Testis (tissue), 3 donors: Measurements from ENCODE around the gene PTCH2. TPM values are rescaled to one million over a fixed set of nuclear protein-coding genes. Genes with fewer than 3 reads are reported as not detected.
"Not testable (repeated sequence)": the region's sequence is repeated elsewhere in the genome, so short reads cannot be mapped to it uniquely, and the experiment has no call there.

ENCODE experiments used
- DNase-seq: peaks from one replicate; pipeline ENCODE4 v3.0.0-alpha.2; 2019
- H3K27ac ChIP-seq, 2 donors: fragments of 200-600 bp; sonication (generic); one replicate each; pipeline ENCODE4 v1.5.1; 2019
- H3K27me3 ChIP-seq: fragments of 200-600 bp; sonication (generic); one replicate; pipeline ENCODE4 v1.5.1; 2019
- H3K36me3 ChIP-seq: fragments of 200-600 bp; sonication (generic); one replicate; pipeline ENCODE4 v1.5.1; 2017; ENCODE audit warnings: low read depth; ENCODE audit errors: missing control alignments
- H3K4me1 ChIP-seq: fragments of 200-600 bp; sonication (generic); one replicate; pipeline ENCODE4 v1.5.1; 2019
- H3K4me3 ChIP-seq, 2 donors: fragments of 200-600 bp; sonication (generic); one replicate each; pipeline ENCODE4 v1.5.1; 2017 to 2019
- H3K9me3 ChIP-seq: fragments of 200-600 bp; sonication (generic); one replicate; pipeline ENCODE4 v1.5.1; 2017
- POLR2A ChIP-seq: fragments of 450-650 bp; IDR thresholded peaks from one replicate; pipeline ENCODE4 v1.6.1; 2017; ENCODE audit warnings: antibody characterized with exemption, mild to moderate bottlenecking, moderate library complexity
- WGBS, 2 donors: methylation state at CpG; one replicate each; pipeline ENCODE4 v1.1.5; 2018; 5-methylcytosine and 5-hydroxymethylcytosine counted together
- intact Hi-C: fragments of 100-400 bp; cut with DNase I; formaldehyde crosslinking; loops from one replicate; pipeline ENCODE4 v1.15.1; 2023; ENCODE audit warnings: low total_unique reads
- polyA plus RNA-seq: library from polyadenylated mRNA; stranded (reverse); fragments of 350-450 nt; fragmentation: Illumina TruSeq; extraction: RNeasy Lipid Tissue Mini Kit (QIAGEN cat#74804); gene quantifications from one replicate; pipeline ENCODE4 v1.2.3, GENCODE V29; 2014; ENCODE audit warnings: low read depth, low replicate concordance; ENCODE audit not compliant: insufficient read depth
- total RNA-seq, 2 donors: library from RNA; depleted of rRNA; stranded (reverse); fragments of >200 nt; gene quantifications; one replicate each; pipeline ENCODE4 v1.2.3, GENCODE V29; 2016
- TF ChIP-seq, protein P1 (sequence below), 3 experiments: fragments of 450-650 bp in 2 of 3; fragments of 200-600 bp in 1 of 3; sonication (generic) in 1 of 3; IDR thresholded peaks; one replicate each; pipeline ENCODE4 v1.5.1; 2016 to 2019; ENCODE audit warnings: antibody characterized with exemption in 3 of 3, mild to moderate bottlenecking in 2 of 3, moderate library complexity in 1 of 3

PTCH2 gene
- total and polyA plus RNA-seq, 3 donors from 2014 or later: 15.2 to 47.8 (median 36.8) TPM

DNA sequence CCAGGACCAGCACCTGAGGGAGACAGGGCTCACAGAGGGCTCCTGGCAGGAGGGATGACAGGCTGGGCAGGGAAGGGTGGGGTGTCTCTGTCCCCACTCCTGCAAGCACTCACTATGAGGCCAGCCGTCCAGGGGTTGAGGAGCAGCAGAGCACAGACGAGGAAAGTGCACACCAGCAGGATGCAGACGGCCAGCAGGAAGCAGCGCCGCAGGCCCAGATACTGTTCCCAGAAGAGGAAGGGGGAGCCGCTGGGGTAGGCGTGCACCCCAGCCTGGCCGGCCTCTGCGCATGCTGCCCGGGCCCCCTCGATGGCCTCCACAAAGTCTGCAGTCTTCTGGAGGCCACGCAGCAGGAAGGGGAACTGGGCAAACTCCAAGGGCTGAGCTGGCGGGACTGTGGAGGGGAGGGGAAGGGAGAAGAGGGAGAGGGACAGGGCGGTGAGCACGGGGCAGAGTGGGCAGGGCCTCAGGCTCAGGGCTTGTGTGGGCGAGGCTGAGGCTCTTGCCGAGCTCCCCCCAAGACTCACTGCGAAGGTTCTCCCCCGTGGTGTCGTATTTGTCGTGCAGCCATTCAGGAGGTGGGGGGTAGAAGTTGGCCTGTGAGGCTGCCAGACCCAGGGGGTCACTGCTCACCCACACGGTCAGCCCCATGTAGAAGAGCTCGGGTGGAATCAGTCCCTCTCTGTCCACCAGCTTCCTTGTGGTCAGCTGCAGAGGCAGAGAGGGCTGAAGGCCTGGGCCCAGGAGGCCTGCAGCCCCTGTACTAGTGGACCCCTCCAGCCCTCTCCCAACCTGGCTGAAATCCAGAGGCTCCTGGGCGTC, 16.5 kb downstream of the PTCH2 start:
- Histone ChIP-seq H3K4me3 (no peak overlapping the region), H3K9me3 (no peaks in the 10 kb centered on the region), H3K36me3 (no peaks in the 10 kb centered on the region), H3K4me1 (peaks cover 10% of the 10 kb centered on the region), H3K27me3 (no peaks in the 10 kb centered on the region), H3K27ac (peak overlapping the region in 1 of 2 donors; percentile 66)
- TF ChIP-seq, protein P1, sequence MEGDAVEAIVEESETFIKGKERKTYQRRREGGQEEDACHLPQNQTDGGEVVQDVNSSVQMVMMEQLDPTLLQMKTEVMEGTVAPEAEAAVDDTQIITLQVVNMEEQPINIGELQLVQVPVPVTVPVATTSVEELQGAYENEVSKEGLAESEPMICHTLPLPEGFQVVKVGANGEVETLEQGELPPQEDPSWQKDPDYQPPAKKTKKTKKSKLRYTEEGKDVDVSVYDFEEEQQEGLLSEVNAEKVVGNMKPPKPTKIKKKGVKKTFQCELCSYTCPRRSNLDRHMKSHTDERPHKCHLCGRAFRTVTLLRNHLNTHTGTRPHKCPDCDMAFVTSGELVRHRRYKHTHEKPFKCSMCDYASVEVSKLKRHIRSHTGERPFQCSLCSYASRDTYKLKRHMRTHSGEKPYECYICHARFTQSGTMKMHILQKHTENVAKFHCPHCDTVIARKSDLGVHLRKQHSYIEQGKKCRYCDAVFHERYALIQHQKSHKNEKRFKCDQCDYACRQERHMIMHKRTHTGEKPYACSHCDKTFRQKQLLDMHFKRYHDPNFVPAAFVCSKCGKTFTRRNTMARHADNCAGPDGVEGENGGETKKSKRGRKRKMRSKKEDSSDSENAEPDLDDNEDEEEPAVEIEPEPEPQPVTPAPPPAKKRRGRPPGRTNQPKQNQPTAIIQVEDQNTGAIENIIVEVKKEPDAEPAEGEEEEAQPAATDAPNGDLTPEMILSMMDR (IDR thresholded peaks at IDR 0.05): no peak
- no peak for TF ChIP-seq POLR2A
- DNase-seq: peak; percentile 77
- intact Hi-C loops: no loop called here
- WGBS, 2 donors: 50 to 63% methylated on average over 17 to 24 of the region's 24 CpGs

DNA sequence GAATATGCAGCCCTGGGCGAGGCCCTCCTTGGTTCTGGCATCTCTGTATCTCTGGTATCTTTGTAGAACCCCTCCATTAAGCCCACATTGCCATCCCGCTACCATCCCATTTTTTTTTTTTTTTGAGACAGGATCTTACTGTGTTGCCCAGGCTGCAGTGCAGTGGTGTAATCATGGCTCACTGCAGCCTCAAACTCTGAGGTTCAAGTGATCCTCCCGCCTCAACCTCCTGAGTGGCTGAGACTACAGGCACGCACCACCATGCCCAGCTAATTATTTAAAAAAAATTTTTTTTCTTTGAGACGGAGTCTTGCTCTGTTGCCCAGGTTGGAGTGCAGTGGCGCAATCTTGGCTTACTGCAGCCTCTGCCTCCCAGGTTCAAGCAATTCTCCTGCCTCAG, 18.7 kb downstream of the PTCH2 start:
- H3K9me3 ChIP-seq, H3K36me3 ChIP-seq, H3K27me3 ChIP-seq, H3K4me3 ChIP-seq, H3K27ac ChIP-seq, intact Hi-C loops, DNase-seq: not testable (repeated sequence)
- H3K4me1 ChIP-seq: peaks cover 19% of the 10 kb centered on the region
- 87 to 90% methylated on average over 6 of the region's 6 CpGs for WGBS, 2 donors

DNA sequence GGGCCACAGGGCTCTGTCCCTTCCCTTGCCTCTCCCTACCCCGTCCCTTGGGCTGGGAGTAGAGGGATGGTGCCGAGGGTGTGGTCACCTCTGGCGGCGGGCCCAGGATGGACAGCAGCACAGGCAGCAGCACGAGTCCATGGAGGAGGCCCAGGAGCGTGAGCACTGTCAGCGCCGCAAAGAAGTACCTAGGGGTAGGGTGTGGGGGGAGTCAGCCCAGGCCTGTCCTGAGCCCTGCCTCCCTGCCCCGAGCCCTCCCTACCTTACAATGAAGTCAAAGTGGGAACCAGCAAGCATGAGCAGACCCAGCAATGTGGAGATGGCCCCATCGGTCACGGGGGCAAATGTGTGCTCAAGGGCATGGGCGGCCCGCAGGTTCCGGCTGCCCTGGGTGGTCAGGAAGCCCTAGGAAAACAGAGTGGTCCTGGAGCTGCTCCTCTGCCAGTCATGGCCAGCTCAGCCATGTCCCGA, 20.0 kb downstream of the PTCH2 start:
- DNase-seq: peak; percentile 61
- Histone ChIP-seq H3K9me3 (no peaks in the 10 kb centered on the region), H3K27ac (peak overlapping the region; percentile 21 to 60), H3K36me3 (no peaks in the 10 kb centered on the region), H3K4me1 (peaks cover 19% of the 10 kb centered on the region), H3K27me3 (no peaks in the 10 kb centered on the region), H3K4me3 (no peak overlapping the region)
- no peak for TF ChIP-seq POLR2A
- TF ChIP-seq, protein P1 (IDR thresholded peaks at IDR 0.05): no peak
- WGBS, 2 donors: 68 to 69% methylated on average over 10 to 15 of the region's 15 CpGs
- intact Hi-C loops: no loop called here

DNA sequence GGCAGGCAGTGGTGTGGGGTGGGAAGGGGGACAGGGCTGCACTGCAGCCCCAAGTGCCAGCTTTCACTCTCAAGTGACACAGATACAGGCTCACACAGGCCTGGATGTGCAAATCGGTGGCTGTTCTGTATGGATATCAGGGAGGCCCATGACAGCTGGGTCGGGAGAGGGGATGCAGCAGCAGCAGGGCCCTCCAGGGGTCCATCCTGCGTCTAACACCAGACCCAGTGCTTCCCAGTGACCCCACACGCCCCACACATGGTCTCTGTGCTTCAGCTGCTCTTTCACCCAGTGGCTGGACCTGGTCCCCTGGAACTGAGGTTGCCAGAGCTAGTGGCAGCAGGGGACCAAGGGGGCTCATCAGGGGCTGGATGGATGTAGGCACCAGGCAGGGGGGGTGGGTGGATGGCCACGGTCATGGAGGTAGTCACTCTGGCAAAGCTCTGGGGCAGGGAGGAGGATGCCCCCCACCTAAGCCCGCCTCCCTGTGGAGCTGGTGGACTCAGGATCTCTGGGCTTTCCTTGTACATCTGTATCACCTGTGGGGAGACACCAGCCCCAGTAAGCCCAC, 20.8 kb downstream of the PTCH2 start:
- no peak for TF ChIP-seq POLR2A
- TF ChIP-seq, protein P1 (IDR thresholded peaks at IDR 0.05): no peak
- no peak overlapping the region for H3K27ac ChIP-seq
- no peak overlapping the region for H3K4me3 ChIP-seq
- intact Hi-C loops: no loop called here
- H3K27me3 ChIP-seq: no peaks in the 10 kb centered on the region
- no peak for DNase-seq
- 61 to 87% methylated on average over 5 to 6 of the region's 6 CpGs for WGBS, 2 donors
- no peaks in the 10 kb centered on the region for H3K36me3 ChIP-seq
- no peaks in the 10 kb centered on the region for H3K9me3 ChIP-seq
- H3K4me1 ChIP-seq: peaks cover 19% of the 10 kb centered on the region

DNA sequence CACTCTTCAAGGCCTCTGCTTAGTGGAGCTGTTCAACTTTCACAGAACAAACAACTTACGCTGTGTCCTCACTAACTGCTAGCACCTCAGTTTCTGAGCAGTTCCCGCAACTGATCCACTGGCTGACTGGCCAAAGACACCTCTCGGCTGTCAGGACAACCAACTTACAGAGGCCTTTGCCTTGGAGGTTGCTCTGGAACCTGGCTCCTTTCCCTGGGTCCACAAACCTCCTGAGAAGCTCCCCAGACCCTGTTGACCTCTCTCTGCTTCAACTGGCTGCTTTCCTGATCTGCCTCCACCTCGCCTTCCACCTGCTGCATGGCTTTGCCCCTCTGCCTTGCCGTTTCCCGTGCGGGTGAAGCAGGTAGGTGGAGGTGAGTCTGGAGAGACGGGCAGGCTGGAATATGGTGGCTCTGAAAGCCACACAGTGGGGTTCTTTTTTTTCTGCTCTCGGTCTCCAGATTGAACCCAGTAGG, 21.8 kb downstream of the PTCH2 start:
- DNase-seq: no peak
- Histone ChIP-seq H3K27me3 (no peaks in the 10 kb centered on the region), H3K27ac (peak overlapping the region; percentile 86 to 89), H3K36me3 (no peaks in the 10 kb centered on the region), H3K4me3 (no peak overlapping the region), H3K9me3 (no peaks in the 10 kb centered on the region), H3K4me1 (peaks cover 16% of the 10 kb centered on the region)
- TF ChIP-seq, protein P1 (IDR thresholded peaks at IDR 0.05): no peak
- no peak for TF ChIP-seq POLR2A
- 67 to 76% methylated on average over 9 of the region's 9 CpGs for WGBS, 2 donors
- intact Hi-C loops: no loop called here
